ENCODE results near the gene PLSCR2.
"Not testable (repeated sequence)": the region's sequence is repeated elsewhere in the genome, so short reads cannot be mapped to it uniquely, and the experiment has no call there.

Gene PLSCR2

GRCh38 chr3:146501752-146502151 lies 32.4 kb upstream of the PLSCR2 start:
- Histone ChIP-seq H3K9ac (ENCODE audit: low read length) (no peak overlapping the region), H3K4me1 (ENCODE audit: low read length) (peaks cover 56% of the 10 kb centered on the region), H3K27me3 (ENCODE audit: low read depth, low read length) (no peaks in the 10 kb centered on the region), H3K36me3 (replicated peaks; ENCODE audit: low read depth, low read length) (peaks cover 8% of the 10 kb centered on the region), H4K20me1 (ENCODE audit: insufficient read depth, low read length) (no peaks in the 10 kb centered on the region), H3K4me3 (ENCODE audit: low read length) (no peak overlapping the region), H3K27ac (ENCODE audit: low read length) (peak overlapping the region; percentile 15; the same call in 1 of the 2 replicates), H3K79me2 (ENCODE audit: low read length) (no peaks in the 10 kb centered on the region), H2AFZ (ENCODE audit: low read depth, low read length) (no peak overlapping the region), H3K9me3 (ENCODE audit: insufficient read depth, low read length) (no peaks in the 10 kb centered on the region), H3K4me2 (ENCODE audit: low read length) (peak overlapping the region; percentile 28; the same call in 1 of the 2 replicates)
- TF ChIP-seq EZH2phosphoT487 (IDR thresholded peaks at IDR 0.05; ENCODE audit: low read depth), result no peak
- TF ChIP-seq CTCF (IDR thresholded peaks at IDR 0.05; ENCODE audit: low read depth, low read length), result no peak

- no peak overlapping the region for H3K4me3 ChIP-seq (ENCODE audit: low read length)
- no peak for TF ChIP-seq EZH2phosphoT487 (IDR thresholded peaks at IDR 0.05; ENCODE audit: low read depth)
- no peak for TF ChIP-seq CTCF (IDR thresholded peaks at IDR 0.05; ENCODE audit: low read depth, low read length)
- no peaks in the 10 kb centered on the region for H4K20me1 ChIP-seq (ENCODE audit: insufficient read depth, low read length)
- no peaks in the 10 kb centered on the region for H3K79me2 ChIP-seq (ENCODE audit: low read length)
- H3K9me3 ChIP-seq (ENCODE audit: insufficient read depth, low read length), result no peaks in the 10 kb centered on the region
- H3K9ac ChIP-seq (ENCODE audit: low read length), result no peak overlapping the region
- H2AFZ ChIP-seq (ENCODE audit: low read depth, low read length), result no peak overlapping the region
- H3K27me3 ChIP-seq (ENCODE audit: low read depth, low read length), result no peaks in the 10 kb centered on the region
- H3K4me2 ChIP-seq (ENCODE audit: low read length), result no peak overlapping the region
- peaks cover 51% of the 10 kb centered on the region for H3K4me1 ChIP-seq (ENCODE audit: low read length)
- no peak overlapping the region for H3K27ac ChIP-seq (ENCODE audit: low read length)
- H3K36me3 ChIP-seq (replicated peaks; ENCODE audit: low read depth, low read length), result peaks cover 6% of the 10 kb centered on the region
Observed at GRCh38 chr3:146499701-146500100, 30.3 kb upstream of the PLSCR2 start.

- H3K9me3 ChIP-seq (ENCODE audit: insufficient read depth, low read length), result no peaks in the 10 kb centered on the region
- H3K79me2 ChIP-seq (ENCODE audit: low read length), result no peaks in the 10 kb centered on the region
- H2AFZ ChIP-seq (ENCODE audit: low read depth, low read length), result no peak overlapping the region
- H3K27me3 ChIP-seq (ENCODE audit: low read depth, low read length), result no peaks in the 10 kb centered on the region
- no peak overlapping the region for H3K4me3 ChIP-seq (ENCODE audit: low read length)
- no peak overlapping the region for H3K9ac ChIP-seq (ENCODE audit: low read length)
- H3K4me2 ChIP-seq (ENCODE audit: low read length), result no peak overlapping the region
- peaks cover 37% of the 10 kb centered on the region for H3K4me1 ChIP-seq (ENCODE audit: low read length)
- H3K27ac ChIP-seq (ENCODE audit: low read length), result no peak overlapping the region
- H3K36me3 ChIP-seq (replicated peaks; ENCODE audit: low read depth, low read length), result no peaks in the 10 kb centered on the region
- no peaks in the 10 kb centered on the region for H4K20me1 ChIP-seq (ENCODE audit: insufficient read depth, low read length)
- TF ChIP-seq EZH2phosphoT487 (IDR thresholded peaks at IDR 0.05; ENCODE audit: low read depth), result no peak
- TF ChIP-seq CTCF (IDR thresholded peaks at IDR 0.05; ENCODE audit: low read depth, low read length), result no peak
Observed at GRCh38 chr3:146498002-146498736, 28.8 kb upstream of the PLSCR2 start.

DNA sequence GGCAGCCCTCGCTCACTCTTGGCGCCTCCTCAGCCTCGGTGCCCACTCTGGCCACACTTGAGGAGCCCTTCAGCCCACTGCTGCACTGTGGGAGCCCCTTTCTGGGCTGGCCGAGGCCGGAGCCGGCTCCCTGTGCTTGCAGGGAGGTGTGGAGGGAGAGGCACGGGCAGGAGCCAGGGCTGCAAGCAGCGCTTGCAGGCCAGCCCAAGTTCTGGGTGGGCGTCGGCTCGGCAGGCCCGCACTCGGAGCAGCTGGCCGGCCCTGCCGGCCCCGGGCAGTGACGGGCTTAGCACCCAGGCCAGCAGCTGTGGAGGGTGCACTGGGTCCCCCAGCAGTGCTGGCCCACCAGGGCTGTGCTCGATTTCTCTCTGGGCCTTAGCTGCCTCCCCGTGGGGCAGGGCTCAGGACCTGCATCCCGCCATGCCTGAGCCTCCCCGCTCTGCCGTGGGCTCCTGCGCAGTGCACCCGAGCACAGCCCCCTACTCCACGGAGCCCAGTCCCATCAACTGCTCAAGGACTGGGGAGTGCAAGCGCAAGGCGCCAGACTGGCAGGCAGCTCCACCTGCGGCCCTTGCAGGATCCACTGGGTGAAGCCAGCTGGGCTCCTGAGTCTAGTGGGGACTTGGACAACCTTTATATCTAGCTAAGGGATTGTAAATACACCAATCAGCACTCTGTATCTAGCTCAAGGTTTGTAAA lies 27.9 kb upstream of the PLSCR2 start:
- not testable (repeated sequence) for H3K27me3 ChIP-seq (ENCODE audit: low read depth, low read length); H4K20me1 ChIP-seq (ENCODE audit: insufficient read depth, low read length); H3K79me2 ChIP-seq (ENCODE audit: low read length); H3K36me3 ChIP-seq (replicated peaks; ENCODE audit: low read depth, low read length); H3K9me3 ChIP-seq (ENCODE audit: insufficient read depth, low read length); H3K9ac ChIP-seq (ENCODE audit: low read length); H3K4me3 ChIP-seq (ENCODE audit: low read length); H2AFZ ChIP-seq (ENCODE audit: low read depth, low read length); H3K4me2 ChIP-seq (ENCODE audit: low read length); H3K27ac ChIP-seq (ENCODE audit: low read length)
- H3K4me1 ChIP-seq (ENCODE audit: low read length), result peaks cover 31% of the 10 kb centered on the region
